ENCODE data around the gene PLXDC1. TPM values are rescaled to one million over a fixed set of nuclear protein-coding genes. Genes with fewer than 3 reads are reported as not detected.

Gene PLXDC1
- total and polyA plus RNA-seq, 2 experiments from 2014 or later, result 0.28 to 0.91 TPM

DNA sequence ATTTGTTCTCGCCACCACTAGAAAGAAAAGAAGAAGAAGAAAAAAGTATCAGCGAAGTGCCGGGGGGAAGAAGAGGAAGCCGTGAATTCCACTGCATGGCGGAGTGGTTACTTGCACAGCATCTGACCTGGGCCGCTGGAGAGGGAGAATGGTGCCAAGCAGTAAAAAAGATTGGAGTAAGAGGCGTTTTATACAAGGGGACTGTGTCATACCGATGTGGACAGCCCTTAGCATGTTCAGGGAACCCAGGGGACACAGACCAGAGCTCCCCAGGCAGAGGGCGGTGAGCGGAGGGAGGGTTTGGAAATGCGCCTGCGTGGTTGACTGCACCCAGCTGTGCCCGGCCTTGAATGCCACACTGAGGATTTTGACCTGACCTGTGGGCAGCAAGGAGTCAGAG lies 52.8 kb downstream of the PLXDC1 start (continued):
- TF ChIP-seq ZNF462 (CRISPR knock-in tag; IDR thresholded peaks at IDR 0.05), result no peak
- TF ChIP-seq, protein P1, sequence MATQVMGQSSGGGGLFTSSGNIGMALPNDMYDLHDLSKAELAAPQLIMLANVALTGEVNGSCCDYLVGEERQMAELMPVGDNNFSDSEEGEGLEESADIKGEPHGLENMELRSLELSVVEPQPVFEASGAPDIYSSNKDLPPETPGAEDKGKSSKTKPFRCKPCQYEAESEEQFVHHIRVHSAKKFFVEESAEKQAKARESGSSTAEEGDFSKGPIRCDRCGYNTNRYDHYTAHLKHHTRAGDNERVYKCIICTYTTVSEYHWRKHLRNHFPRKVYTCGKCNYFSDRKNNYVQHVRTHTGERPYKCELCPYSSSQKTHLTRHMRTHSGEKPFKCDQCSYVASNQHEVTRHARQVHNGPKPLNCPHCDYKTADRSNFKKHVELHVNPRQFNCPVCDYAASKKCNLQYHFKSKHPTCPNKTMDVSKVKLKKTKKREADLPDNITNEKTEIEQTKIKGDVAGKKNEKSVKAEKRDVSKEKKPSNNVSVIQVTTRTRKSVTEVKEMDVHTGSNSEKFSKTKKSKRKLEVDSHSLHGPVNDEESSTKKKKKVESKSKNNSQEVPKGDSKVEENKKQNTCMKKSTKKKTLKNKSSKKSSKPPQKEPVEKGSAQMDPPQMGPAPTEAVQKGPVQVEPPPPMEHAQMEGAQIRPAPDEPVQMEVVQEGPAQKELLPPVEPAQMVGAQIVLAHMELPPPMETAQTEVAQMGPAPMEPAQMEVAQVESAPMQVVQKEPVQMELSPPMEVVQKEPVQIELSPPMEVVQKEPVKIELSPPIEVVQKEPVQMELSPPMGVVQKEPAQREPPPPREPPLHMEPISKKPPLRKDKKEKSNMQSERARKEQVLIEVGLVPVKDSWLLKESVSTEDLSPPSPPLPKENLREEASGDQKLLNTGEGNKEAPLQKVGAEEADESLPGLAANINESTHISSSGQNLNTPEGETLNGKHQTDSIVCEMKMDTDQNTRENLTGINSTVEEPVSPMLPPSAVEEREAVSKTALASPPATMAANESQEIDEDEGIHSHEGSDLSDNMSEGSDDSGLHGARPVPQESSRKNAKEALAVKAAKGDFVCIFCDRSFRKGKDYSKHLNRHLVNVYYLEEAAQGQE (IDR thresholded peaks at IDR 0.05; ENCODE audit: unreplicated experiment), result no peak
- TF ChIP-seq STAT1 (IDR thresholded peaks at IDR 0.05; ENCODE audit: unreplicated experiment), result no peak
- TF ChIP-seq JUNB (IDR thresholded peaks at IDR 0.05; ENCODE audit: unreplicated experiment), result no peak
- TF ChIP-seq POLR2AphosphoS5 (IDR thresholded peaks at IDR 0.05; ENCODE audit: low read depth), result no peak
- TF ChIP-seq NANOG (IDR thresholded peaks at IDR 0.05; ENCODE audit: borderline replicate concordance), result no peak

GRCh38 chr17:39097537-39097936 lies 53.9 kb downstream of the PLXDC1 start:
- no peak for ATAC-seq
- TF ChIP-seq, protein P1 (IDR thresholded peaks at IDR 0.05; ENCODE audit: unreplicated experiment), result no peak
- TF ChIP-seq EZH2 (IDR thresholded peaks at IDR 0.05; ENCODE audit: low read depth, unreplicated experiment) (no peak), EZH2phosphoT487 (IDR thresholded peaks at IDR 0.05; ENCODE audit: unreplicated experiment) (no peak), ETS1 (IDR thresholded peaks at IDR 0.05) (no peak), CREB1 (CRISPR knock-in tag; IDR thresholded peaks at IDR 0.05; ENCODE audit: low read depth) (no peak)
- Histone ChIP-seq H3K27ac (ENCODE audit: low read depth) (no peak overlapping the region), H3K4me2 (no peak overlapping the region), H4K20me1 (replicated peaks; ENCODE audit: insufficient read depth) (no peaks in the 10 kb centered on the region), H3K9me2 (ENCODE audit: insufficient read depth) (no peaks in the 10 kb centered on the region), H3K27me3 (ENCODE audit: insufficient read depth) (no peaks in the 10 kb centered on the region), H3K36me3 (ENCODE audit: insufficient read depth) (no peaks in the 10 kb centered on the region), H3F3A (replicated peaks; ENCODE audit: low read depth) (no peaks in the 10 kb centered on the region), H3K79me2 (replicated peaks; ENCODE audit: insufficient read depth) (no peaks in the 10 kb centered on the region), H3K4me1 (ENCODE audit: insufficient read depth) (no peaks in the 10 kb centered on the region), H3K4me3 (no peak overlapping the region), H2AFZ (no peak overlapping the region)
- Mint-ChIP-seq H3K4me3 (no peak overlapping the region), H3K36me3 (ENCODE audit: low read depth) (no peaks in the 10 kb centered on the region), H3K27ac (no peak overlapping the region), H3K4me1 (peaks cover 27% of the 10 kb centered on the region), H3K9me3 (no peaks in the 10 kb centered on the region), H3K27me3 (ENCODE audit: insufficient read depth, low read depth, poor library complexity) (peaks cover 3% of the 10 kb centered on the region)
- DNase-seq (ENCODE audit: low spot score), result no peak
